VCaP (cell line): ENCODE results near the gene ANO9.
A peak's percentile ranks its signal among the peaks of the same experiment; 100 is the strongest.

ENCODE experiments used
- H3K27ac ChIP-seq: fragments of 450-650 bp; 2 replicates; pipeline ENCODE4 v1.5.1; 2017
- CTCF ChIP-seq: fragments of 450-650 bp; conservative IDR thresholded peaks from 2 replicates; pipeline ENCODE4 v1.5.1; 2017; ENCODE audit warnings: mild to moderate bottlenecking, moderate library complexity

The ANO9 gene

GRCh38 chr11:419248-420005, 22.4 kb downstream of the ANO9 start:
- H3K27ac ChIP-seq, result no peak overlapping the region
- no peak for TF ChIP-seq CTCF

- no peak for TF ChIP-seq CTCF
- H3K27ac ChIP-seq, result peak overlapping the region; percentile 92
Observed at GRCh38 chr11:418343-419247, 23.2 kb downstream of the ANO9 start.

- TF ChIP-seq CTCF, result no peak
- peak overlapping the region; percentile 92 for H3K27ac ChIP-seq
Observed at GRCh38 chr11:417652-418342, 24.0 kb downstream of the ANO9 start.

GRCh38 chr11:416757-417621, 24.8 kb downstream of the ANO9 start:
- TF ChIP-seq CTCF, result no peak
- peak overlapping the region; percentile 92 for H3K27ac ChIP-seq

GRCh38 chr11:416051-416756, 25.6 kb downstream of the ANO9 start:
- TF ChIP-seq CTCF, result no peak
- peak overlapping the region; percentile 92 for H3K27ac ChIP-seq

GRCh38 chr11:415640-416041, 26.2 kb downstream of the ANO9 start:
- TF ChIP-seq CTCF, result no peak
- H3K27ac ChIP-seq, result peak overlapping the region; percentile 92; the same call in 1 of the 2 replicates
